SK-N-SH (cell line): Measurements from ENCODE around the gene MSL1. TPM values are rescaled to one million over a fixed set of nuclear protein-coding genes. Genes with fewer than 3 reads are reported as not detected.

ENCODE experiments used
- CTCF ChIA-PET: fragments of 300-600, 350-600 bp; formaldehyde crosslinking; extraction: SDS; loops from one replicate; lab custom pipeline; 2021; lab: Yijun Ruan, JAX
- POLR2A ChIA-PET: fragments of 350-600 bp; sonication (Branson Sonifier 250); formaldehyde crosslinking; extraction: SDS; loops from one replicate; lab custom pipeline; 2020; ENCODE audit warnings: antibody characterized with exemption, inconsistent platforms; lab: Yijun Ruan, JAX
- DNase-seq: peaks from one replicate; pipeline ENCODE4 v3.0.0; 2012
- H2AFZ ChIP-seq: fragments of 200-600 bp; sonication (generic); 2 replicates; pipeline ENCODE4 v1.8.1; 2016; ENCODE audit warnings: antibody characterized with exemption, mild to moderate bottlenecking, low read depth
- H3F3A ChIP-seq: fragments of 200-600 bp; sonication (generic); replicated peaks from 2 replicates; pipeline ENCODE3; 2016; ENCODE audit warnings: antibody characterized with exemption, mild to moderate bottlenecking; ENCODE audit not compliant: insufficient read depth
- H3K27ac ChIP-seq, 2 experiments: fragments of 200-500 bp in 1 of 2; fragments of 200-600 bp in 1 of 2; sonication (Bioruptor generic) in 1 of 2; sonication (generic), shearing (Covaris generic) in 1 of 2; 2 replicates each; pipeline versions ENCODE4 v1.5.1 to v1.6.1; 2014 to 2016; ENCODE audit warnings: low read depth in 2 of 2, inconsistent platforms in 1 of 2, low read length in 1 of 2, mild to moderate bottlenecking in 1 of 2, mixed read lengths in 1 of 2
- H3K27me3 ChIP-seq: fragments of 200-600 bp; sonication (generic), shearing (Covaris generic); 2 replicates; pipeline ENCODE4 v1.6.1; 2016; ENCODE audit warnings: mixed run types; ENCODE audit not compliant: insufficient read depth
- H3K36me3 ChIP-seq, 2 experiments: fragments of 200-500 bp in 1 of 2; fragments of 200-600 bp in 1 of 2; sonication (Bioruptor generic) in 1 of 2; sonication (generic) in 1 of 2; replicated peaks in 1 of 2; 2 replicates each; pipeline versions ENCODE3 to v1.5.1; 2014 to 2016; ENCODE audit warnings: low read length in 1 of 2, mild to moderate bottlenecking in 1 of 2; ENCODE audit not compliant: insufficient read depth in 2 of 2, control insufficient read depth in 1 of 2
- H3K4me1 ChIP-seq, 2 experiments: fragments of 200-500 bp in 1 of 2; fragments of 200-600 bp in 1 of 2; sonication (Bioruptor generic) in 1 of 2; sonication (generic), shearing (Covaris generic) in 1 of 2; 2 replicates each; pipeline versions ENCODE4 v1.5.1 to v1.6.1; 2014 to 2016; ENCODE audit warnings: low read depth in 1 of 2, low read length in 1 of 2, mixed run types in 1 of 2; ENCODE audit not compliant: insufficient read depth in 2 of 2, control insufficient read depth in 1 of 2
- H3K4me2 ChIP-seq: fragments of 200-600 bp; sonication (generic), shearing (Covaris generic); 2 replicates; pipeline ENCODE4 v1.6.1; 2017; ENCODE audit warnings: mixed run types
- H3K4me3 ChIP-seq, 2 experiments: fragments of 200-500 bp in 1 of 2; fragments of 200-600 bp in 1 of 2; sonication (Bioruptor generic) in 1 of 2; sonication (generic), shearing (Covaris generic) in 1 of 2; 2 replicates each; pipeline versions ENCODE4 v1.5.1 to v1.8.1; 2014 to 2016; ENCODE audit warnings: low read depth in 2 of 2, inconsistent platforms in 1 of 2, low read length in 1 of 2, mild to moderate bottlenecking in 1 of 2, mixed read lengths in 1 of 2, moderate library complexity in 1 of 2
- H3K79me2 ChIP-seq: fragments of 200-600 bp; sonication (generic); 2 replicates; pipeline ENCODE4 v1.8.1; 2017; ENCODE audit warnings: mild to moderate bottlenecking; ENCODE audit not compliant: insufficient read depth
- H3K9ac ChIP-seq: fragments of 200-600 bp; sonication (generic); 2 replicates; pipeline ENCODE4 v1.6.1; 2017; ENCODE audit warnings: mixed run types
- H3K9me2 ChIP-seq: fragments of 200-600 bp; sonication (generic); 2 replicates; pipeline ENCODE4 v1.6.1; 2017; ENCODE audit warnings: mixed run types
- H3K9me3 ChIP-seq: fragments of 200-600 bp; sonication (generic); 2 replicates; pipeline ENCODE4 v1.6.1; 2017; ENCODE audit warnings: mixed run types, mild to moderate bottlenecking, moderate library complexity
- H4K20me1 ChIP-seq: fragments of 200-600 bp; sonication (generic); 2 replicates; pipeline ENCODE4 v1.6.1; 2017; ENCODE audit warnings: mild to moderate bottlenecking, mixed run types; ENCODE audit not compliant: insufficient read depth
- CHD2 ChIP-seq: fragments of 150-350 bp; IDR thresholded peaks from 2 replicates; pipeline ENCODE4 v1.6.1; 2018; ENCODE audit warnings: low read length; ENCODE audit not compliant: partially characterized antibody
- CTCF ChIP-seq: fragments of 200-600 bp; sonication (generic); IDR thresholded peaks from 2 replicates; pipeline ENCODE4 v1.6.1; 2017; ENCODE audit warnings: antibody characterized with exemption, mild to moderate bottlenecking, moderate library complexity
- ELF1 ChIP-seq: IDR thresholded peaks from 2 replicates; pipeline ENCODE4 v1.4.0; 2012
- EP300 ChIP-seq, 2 experiments: IDR thresholded peaks; 2 replicates each; pipeline versions ENCODE4 v1.4.0 to v1.6.1; 2012; ENCODE audit warnings: borderline replicate concordance in 1 of 2, low read depth in 1 of 2, low read length in 1 of 2
- EZH2phosphoT487 ChIP-seq: fragments of 200-600 bp; sonication (generic); IDR thresholded peaks from 2 replicates; pipeline ENCODE4 v1.6.1; 2017; ENCODE audit warnings: low read depth, mixed run types, mild to moderate bottlenecking, antibody characterized with exemption, moderate library complexity, borderline replicate concordance
- FOSL2 ChIP-seq: IDR thresholded peaks from 2 replicates; pipeline ENCODE4 v1.4.0; 2012; ENCODE audit warnings: low read depth, mild to moderate bottlenecking, moderate library complexity, borderline replicate concordance
- GABPA ChIP-seq: IDR thresholded peaks from 2 replicates; pipeline ENCODE4 v1.4.0; 2012; ENCODE audit warnings: low read depth, mild to moderate bottlenecking
- IRF3 ChIP-seq: fragments of 150-350 bp; IDR thresholded peaks from 2 replicates; pipeline ENCODE4 v1.6.1; 2016; ENCODE audit warnings: mild to moderate bottlenecking, low read depth, low read length
- JUND ChIP-seq: IDR thresholded peaks from 2 replicates; pipeline ENCODE4 v1.4.0; 2012
- MAX ChIP-seq: IDR thresholded peaks from 2 replicates; pipeline ENCODE4 v1.4.0; 2012; ENCODE audit warnings: low read depth
- MEF2A ChIP-seq: IDR thresholded peaks from 2 replicates; pipeline ENCODE4 v1.4.0; 2012; ENCODE audit warnings: low read depth, borderline replicate concordance
- MXI1 ChIP-seq: IDR thresholded peaks from 2 replicates; pipeline ENCODE4 v1.6.1; 2012; ENCODE audit warnings: mild to moderate bottlenecking, low read depth, low read length, improper control_type of control experiment
- NRF1 ChIP-seq: IDR thresholded peaks from 2 replicates; pipeline ENCODE4 v1.6.1; 2012; ENCODE audit warnings: low read depth, mild to moderate bottlenecking, low read length
- RCOR1 ChIP-seq: fragments of 150-350 bp; IDR thresholded peaks from 2 replicates; pipeline ENCODE4 v1.6.1; 2017; ENCODE audit warnings: antibody characterized with exemption, low read length
- REST ChIP-seq: IDR thresholded peaks from 2 replicates; pipeline ENCODE4 v1.6.1; 2012; ENCODE audit warnings: mild to moderate bottlenecking, low read depth, low read length, moderate library complexity
- SIN3A ChIP-seq: IDR thresholded peaks from 2 replicates; pipeline ENCODE4 v1.6.1; 2012; ENCODE audit warnings: low read depth, mild to moderate bottlenecking, low read length, moderate library complexity, borderline replicate concordance
- SMC3 ChIP-seq: IDR thresholded peaks from 2 replicates; pipeline ENCODE4 v1.6.1; 2012; ENCODE audit warnings: low read depth, low read length, improper control_type of control experiment
- TEAD4 ChIP-seq: IDR thresholded peaks from 2 replicates; pipeline ENCODE4 v1.4.0; 2012; ENCODE audit warnings: mild to moderate bottlenecking, borderline replicate concordance; ENCODE audit not compliant: insufficient read depth
- WGBS: methylation state at CpG from one replicate; pipeline ENCODE4 v1.1.6; 2017; ENCODE audit warnings: low lambda C conversion rate; 5-methylcytosine and 5-hydroxymethylcytosine counted together
- polyA plus RNA-seq, 3 experiments: library from polyadenylated mRNA; depleted of rRNA; stranded (reverse); fragments of >200 nt; gene quantifications; 2 replicates each; pipeline ENCODE4 v1.2.3, GENCODE V29; 2012

MSL1 gene
- polyA plus RNA-seq, 1 of the 3 experiments (the other 2 are of a cell fraction) = 30.2 TPM

- H3K27me3 ChIP-seq = no peaks in the 10 kb centered on the region
- no peaks in the 10 kb centered on the region; the same call in 1 of the 2 replicates for H3K79me2 ChIP-seq
- no peaks in the 10 kb centered on the region for H3K9me3 ChIP-seq
- no peaks in the 10 kb centered on the region for H3K36me3 ChIP-seq
- H3K27ac ChIP-seq = no peak overlapping the region
- DNase-seq = no peak
- ChIA-PET POLR2A (no interaction called here), CTCF (interaction anchor here (1.1 to 1.9 kb wide), 5 partner anchors 9 to 82 kb away, joined by 3 to 10 read pairs (median 5); no protein-coding TSS in a partner anchor)
- H3K9ac ChIP-seq = no peak overlapping the region
- H3K4me2 ChIP-seq = no peak overlapping the region
- no peaks in the 10 kb centered on the region for H4K20me1 ChIP-seq
- peaks cover 24% of the 10 kb centered on the region for H3F3A ChIP-seq
- TF ChIP-seq REST (no peak), MXI1 (no peak), FOSL2 (no peak), MEF2A (no peak), MAX (no peak), GABPA (no peak), JUND (no peak), CHD2 (no peak), CTCF (no peak), RCOR1 (no peak), SIN3A (no peak), ELF1 (no peak), TEAD4 (no peak), EZH2phosphoT487 (no peak), IRF3 (no peak), EP300 (IDR thresholded peaks at IDR 0.05; ENCODE audit: borderline replicate concordance in 1 of 2, low read depth in 1 of 2, low read length in 1 of 2) (no peak), NRF1 (no peak), SMC3 (no peak)
- H3K4me1 ChIP-seq = peaks cover 28 to 29% of the 10 kb centered on the region in 2 experiments
- 85% methylated on average over 5 of the region's 5 CpGs for WGBS
- no peaks in the 10 kb centered on the region for H3K9me2 ChIP-seq
- H2AFZ ChIP-seq = no peak overlapping the region
- no peak overlapping the region for H3K4me3 ChIP-seq
These were observed 14.1 kb upstream of the MSL1 start for GRCh38 chr17:40107522-40108174.
